A549 (cell line): Measurements from ENCODE around the gene UFSP1. TPM values are rescaled to one million over a fixed set of nuclear protein-coding genes. Genes with fewer than 3 reads are reported as not detected.
"Not testable (repeated sequence)": the region's sequence is repeated elsewhere in the genome, so short reads cannot be mapped to it uniquely, and the experiment has no call there.

ENCODE experiments used
- ATAC-seq, 2 experiments: fragments of 200-7000 bp in 1 of 2; fragments of >200 bp in 1 of 2; cut with Nextera tagmentation in 1 of 2; cut with Tn5 transposase in 1 of 2; 3 replicates each; pipeline versions ENCODE4 v1.8.0 to v1.9.1; 2018 to 2020; ENCODE audit warnings: mild to moderate bottlenecking in 1 of 2, moderate library complexity in 1 of 2
- CTCF ChIA-PET: fragments of 300-600 bp; sonication (Branson Sonifier 250); formaldehyde crosslinking; extraction: SDS; loops from one replicate; lab custom pipeline; 2021; ENCODE audit warnings: antibody characterized with exemption, inconsistent platforms; lab: Yijun Ruan, JAX
- POLR2A ChIA-PET: fragments of 350-600 bp; formaldehyde crosslinking; extraction: SDS; loops from one replicate; lab custom pipeline; 2021; ENCODE audit warnings: antibody characterized with exemption, inconsistent platforms; lab: Yijun Ruan, JAX
- DNase-seq, 2 experiments: peaks; one replicate each; pipeline versions ENCODE4 v3.0.0 to v3.0.0-alpha.2; 2011 to 2016; ENCODE audit warnings: low read depth in 1 of 2, low spot score in 1 of 2
- FAIRE-seq: peaks from 2 replicates; lab custom pipeline; 2011; peaks lifted over from hg19 to GRCh38; lab: Jason Lieb, UNC
- H3K27ac ChIP-seq, 2 experiments: fragments of >200 bp; sonication (Bioruptor Twin); formaldehyde crosslinking; 3 replicates each; pipeline ENCODE4 v1.5.1; 2016 to 2017
- H3K4me1 ChIP-seq: fragments of >200 bp; sonication (Bioruptor Twin); formaldehyde crosslinking; 3 replicates; pipeline ENCODE4 v1.6.1; 2016
- H3K4me2 ChIP-seq: fragments of >200 bp; sonication (Bioruptor Twin); formaldehyde crosslinking; 3 replicates; pipeline ENCODE4 v1.6.1; 2016
- H3K4me3 ChIP-seq: fragments of >200 bp; sonication (Bioruptor Twin); formaldehyde crosslinking; 3 replicates; pipeline ENCODE4 v1.5.1; 2016
- H3K9me3 ChIP-seq: fragments of >200 bp; sonication (Bioruptor Twin); formaldehyde crosslinking; 3 replicates; pipeline ENCODE4 v1.6.1; 2016
- BCL3 ChIP-seq: fragments of >200 bp; sonication (Bioruptor Twin); formaldehyde crosslinking; IDR thresholded peaks from 3 replicates; pipeline ENCODE4 v1.6.1; 2016
- CBX2 ChIP-seq: fragments of 200-600 bp; sonication (generic); IDR thresholded peaks from 2 replicates; pipeline ENCODE4 v1.6.1; 2016; ENCODE audit warnings: low read depth, mild to moderate bottlenecking, borderline replicate concordance
- CEBPB ChIP-seq, 2 experiments: fragments of >200 bp in 1 of 2; sonication (Bioruptor Twin) in 1 of 2; formaldehyde crosslinking in 1 of 2; IDR thresholded peaks; 2 replicates each; pipeline ENCODE4 v1.6.1; 2012 to 2016
- EHF ChIP-seq: fragments of 250-450 bp; sonication (Bioruptor Pico); IDR thresholded peaks from 2 replicates; pipeline ENCODE4 v1.5.0; 2020; ENCODE audit warnings: mild to moderate bottlenecking
- ELK1 ChIP-seq: fragments of 150-350 bp; IDR thresholded peaks from 2 replicates; pipeline ENCODE4 v1.6.1; 2014; ENCODE audit warnings: low read depth, mild to moderate bottlenecking, low read length
- FOSL2 ChIP-seq, 2 experiments: fragments of 450-650 bp in 1 of 2; fragments of >200 bp in 1 of 2; sonication (Bioruptor Twin) in 1 of 2; formaldehyde crosslinking; IDR thresholded peaks; 2 replicates each; pipeline versions ENCODE4 v1.5.0 to v1.6.1; 2016 to 2020; ENCODE audit warnings: mild to moderate bottlenecking in 1 of 2, moderate library complexity in 1 of 2
- GATA3 ChIP-seq: IDR thresholded peaks from 2 replicates; pipeline ENCODE4 v1.6.1; 2012; ENCODE audit warnings: borderline replicate concordance
- HES2 ChIP-seq: fragments of >200 bp; sonication (Bioruptor Twin); formaldehyde crosslinking; IDR thresholded peaks from 2 replicates; pipeline ENCODE4 v1.6.1; 2016
- MAFK ChIP-seq: fragments of 450-650 bp; IDR thresholded peaks from 2 replicates; pipeline ENCODE4 v1.6.1; 2014; ENCODE audit not compliant: partially characterized antibody
- NFE2L2 ChIP-seq: fragments of 150-350 bp; conservative IDR thresholded peaks from 2 replicates; pipeline ENCODE4 v1.6.1; 2014; ENCODE audit warnings: low read length
- NPAS2 ChIP-seq: fragments of 250-450 bp; sonication (Bioruptor Pico); IDR thresholded peaks from 2 replicates; pipeline ENCODE4 v1.8.0; 2022; ENCODE audit warnings: mild to moderate bottlenecking, moderate library complexity, borderline replicate concordance
- NR3C1 ChIP-seq: fragments of >200 bp; sonication (Bioruptor Twin); formaldehyde crosslinking; IDR thresholded peaks from 3 replicates; pipeline ENCODE4 v1.6.1; 2017
- RAD21 ChIP-seq, 2 experiments: fragments of >200 bp in 1 of 2; sonication (Bioruptor Twin) in 1 of 2; formaldehyde crosslinking in 1 of 2; IDR thresholded peaks in 1 of 2; conservative IDR thresholded peaks in 1 of 2; 2 replicates in 1 of 2; 3 replicates in 1 of 2; pipeline ENCODE4 v1.6.1; 2012 to 2018; ENCODE audit warnings: inconsistent platforms in 1 of 2
- RARB ChIP-seq: fragments of 250-450 bp; sonication (Bioruptor Pico); IDR thresholded peaks from 2 replicates; pipeline ENCODE4 v1.8.0; 2021; ENCODE audit warnings: mild to moderate bottlenecking, moderate library complexity
- ZC3H11A ChIP-seq: fragments of 450-650 bp; IDR thresholded peaks from 2 replicates; pipeline ENCODE4 v1.6.1; 2014; ENCODE audit warnings: antibody characterized with exemption, mild to moderate bottlenecking
- ZFP36 ChIP-seq: fragments of 450-650 bp; IDR thresholded peaks from 2 replicates; pipeline ENCODE4 v1.6.1; 2014; ENCODE audit warnings: borderline replicate concordance; ENCODE audit not compliant: partially characterized antibody
- ZSCAN20 ChIP-seq: fragments of 250-450 bp; sonication (Bioruptor Pico); IDR thresholded peaks from 2 replicates; pipeline ENCODE4 v1.8.0; 2022; ENCODE audit warnings: mild to moderate bottlenecking, moderate library complexity
- WGBS: methylation state at CpG from one replicate; pipeline ENCODE4 v1.1.6; 2017; ENCODE audit errors: missing lambda C conversion rate; 5-methylcytosine and 5-hydroxymethylcytosine counted together
- polyA plus RNA-seq, 4 experiments: library from polyadenylated mRNA; depleted of rRNA in 3 of 4; stranded (reverse); fragments of >200 nt; fragmentation: RNase III in 1 of 4; extraction: RNeasy Plus Mini Kit Qiagen cat#74134 plus additional on column Dnase treatment in 1 of 4; gene quantifications; 2 replicates in 3 of 4; 3 replicates in 1 of 4; pipeline ENCODE4 v1.2.3, GENCODE V29; 2011 to 2017
- TF ChIP-seq, protein P1 (sequence below): IDR thresholded peaks from 2 replicates; pipeline ENCODE4 v1.6.1; 2012

The UFSP1 gene
- polyA plus RNA-seq, 2 of the 4 experiments (the other 2 are of a cell fraction) = 1.9 to 6.9 TPM

- CTCF ChIA-PET = interaction anchor here (0.8 to 1.7 kb wide), 4 partner anchors 13 to 158 kb away, joined by 3 to 9 read pairs (median 3); no protein-coding TSS in a partner anchor
- 64% methylated on average over 9 of the region's 9 CpGs for WGBS
- H3K27ac ChIP-seq, ATAC-seq, H3K4me2 ChIP-seq, H3K9me3 ChIP-seq, POLR2A ChIA-PET, DNase-seq, FAIRE-seq, H3K4me1 ChIP-seq, H3K4me3 ChIP-seq: not testable (repeated sequence)
- TF ChIP-seq MAFK = peak; percentile 23
Measured at GRCh38 chr7:100919779-100920437, 30.4 kb upstream of the UFSP1 start.

- H3K9me3 ChIP-seq, H3K27ac ChIP-seq, H3K4me1 ChIP-seq, ATAC-seq, CTCF ChIA-PET, H3K4me3 ChIP-seq, FAIRE-seq, H3K4me2 ChIP-seq, POLR2A ChIA-PET, DNase-seq: not testable (repeated sequence)
- 70% methylated on average over 5 of the region's 5 CpGs for WGBS
Measured at GRCh38 chr7:100919335-100919734, 29.8 kb upstream of the UFSP1 start.

- DNase-seq (peak in 1 of 2 experiments; percentile 53), ATAC-seq (peak in 1 of 2 experiments; percentile 72; a peak in 4 of 6 replicates), FAIRE-seq (no peak)
- H3K4me1 ChIP-seq = no peaks in the 10 kb centered on the region
- H3K27ac ChIP-seq = no peak overlapping the region
- POLR2A ChIA-PET = no interaction called here
- H3K9me3 ChIP-seq = no peaks in the 10 kb centered on the region
- no peak overlapping the region for H3K4me3 ChIP-seq
- 76% methylated on average over 8 of the region's 8 CpGs for WGBS
- no peak for TF ChIP-seq FOSL2 (IDR thresholded peaks at IDR 0.05)
- peak; percentile 42 for TF ChIP-seq FOSL2 (CRISPR knock-in tag; IDR thresholded peaks at IDR 0.05)
- no peak for TF ChIP-seq CBX2
- TF ChIP-seq, protein P1, sequence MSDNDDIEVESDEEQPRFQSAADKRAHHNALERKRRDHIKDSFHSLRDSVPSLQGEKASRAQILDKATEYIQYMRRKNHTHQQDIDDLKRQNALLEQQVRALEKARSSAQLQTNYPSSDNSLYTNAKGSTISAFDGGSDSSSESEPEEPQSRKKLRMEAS = 0 out of 2 replicates have a peak, but pooled peaks have one; percentile 15
- H3K4me2 ChIP-seq = no peak overlapping the region
- CTCF ChIA-PET = interaction anchor here (0.7 kb wide), 1 partner anchor 35 kb away, joined by 3 read pairs; no protein-coding TSS in a partner anchor
Measured at GRCh38 chr7:100914879-100915447, 25.4 kb upstream of the UFSP1 start.

GRCh38 chr7:100914208-100914878 is 24.8 kb upstream of the UFSP1 start:
- ChIA-PET POLR2A (no interaction called here), CTCF (no interaction called here)
- DNase-seq (no peak), FAIRE-seq (no peak)
- Histone ChIP-seq H3K9me3 (no peaks in the 10 kb centered on the region), H3K4me3 (no peak overlapping the region), H3K27ac (no peak overlapping the region), H3K4me2 (no peak overlapping the region), H3K4me1 (no peaks in the 10 kb centered on the region)
- WGBS = 85% methylated on average over 15 of the region's 15 CpGs
- TF ChIP-seq ZC3H11A = peak; percentile 77
- TF ChIP-seq NFE2L2 = no peak
- TF ChIP-seq, all 56 proteins: peak for 1
- no peak; a peak in 1 of 6 replicates for ATAC-seq

DNA sequence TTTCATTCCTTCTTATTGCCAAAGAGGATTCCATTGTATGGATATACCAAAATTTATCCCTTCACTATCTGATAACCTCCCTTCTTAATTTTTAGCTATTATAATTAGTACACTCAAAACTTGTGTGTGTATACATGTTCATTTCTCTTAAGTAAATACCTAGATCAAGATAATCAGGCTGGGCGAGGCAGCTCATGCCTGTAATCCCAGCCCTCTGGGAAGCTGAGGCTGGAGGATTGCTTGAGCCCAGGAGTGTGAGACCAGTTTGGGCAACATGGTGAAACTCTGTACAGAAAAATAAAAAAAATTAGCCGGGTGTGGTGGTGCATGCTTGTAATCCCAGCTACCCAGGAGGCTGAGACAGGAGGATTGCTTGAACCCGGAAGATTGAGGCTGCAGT is 22.0 kb upstream of the UFSP1 start:
- WGBS = 75% methylated on average over 3 of the region's 3 CpGs
- H3K4me3 ChIP-seq = no peak overlapping the region
- no peak for DNase-seq
- no peak overlapping the region for H3K4me2 ChIP-seq
- no peak for ATAC-seq
- ChIA-PET CTCF (interaction anchor here (0.6 to 2.7 kb wide), 5 partner anchors 10 to 504 kb away, joined by 3 to 13 read pairs (median 4); partner anchors contain the start of gene ACHE), POLR2A (no interaction called here)
- no peaks in the 10 kb centered on the region for H3K9me3 ChIP-seq
- no peak overlapping the region for H3K27ac ChIP-seq
- no peaks in the 10 kb centered on the region for H3K4me1 ChIP-seq
- no peak for FAIRE-seq
- TF ChIP-seq ZFP36 (no peak), NPAS2 (CRISPR knock-in tag) (no peak), FOSL2 (IDR thresholded peaks at IDR 0.05) (no peak), FOSL2 (CRISPR knock-in tag; IDR thresholded peaks at IDR 0.05) (no peak), CEBPB (IDR thresholded peaks at IDR 0.05) (no peak), NR3C1 (no peak), EHF (CRISPR knock-in tag) (no peak), GATA3 (no peak), RARB (CRISPR knock-in tag) (no peak), BCL3 (no peak), HES2 (no peak), ELK1 (no peak), RAD21 (conservative IDR thresholded peaks at IDR 0.05 in 1 of 2, IDR thresholded peaks at IDR 0.05 in 1 of 2) (no peak), ZSCAN20 (CRISPR knock-in tag) (no peak)
